IMR-90 (cell line): ENCODE data around the gene GPR17. TPM values are rescaled to one million over a fixed set of nuclear protein-coding genes. Genes with fewer than 3 reads are reported as not detected.

Experiments used
- ATAC-seq: fragments of 200-7000 bp; cut with Tn5 transposase; 2 replicates; pipeline ENCODE4 v1.9.1; 2020; ENCODE audit warnings: low read depth, mild to moderate bottlenecking, moderate library complexity
- BruUV-seq: library from RNA; stranded (reverse); fragments of 400-500 nt; replicated peaks from 2 replicates; lab custom pipeline; 2021; lab: Mats Ljungman, UMichigan
- CTCF ChIA-PET: fragments of 300-600 bp; formaldehyde crosslinking; extraction: SDS; loops from one replicate; lab custom pipeline; 2021; ENCODE audit warnings: antibody characterized with exemption; lab: Yijun Ruan, JAX
- POLR2A ChIA-PET: fragments of 300-600 bp; sonication (Branson Sonifier 250); formaldehyde crosslinking; loops from one replicate; lab custom pipeline; 2022; ENCODE audit warnings: antibody characterized with exemption; ENCODE audit not compliant: unreplicated experiment; lab: Charles Lee
- DNase-seq: peaks from one replicate; pipeline ENCODE4 v3.0.0; 2013
- H2AFZ ChIP-seq: replicated peaks from 2 replicates; pipeline ENCODE3; 2013; ENCODE audit warnings: low read length, mild to moderate bottlenecking; ENCODE audit not compliant: poor library complexity
- H2AK5ac ChIP-seq: 2 replicates; pipeline ENCODE4 v1.6.1; 2013; ENCODE audit warnings: low read depth, low read length, inconsistent platforms
- H2AK9ac ChIP-seq: replicated peaks from 2 replicates; pipeline ENCODE3; 2013; ENCODE audit warnings: mild to moderate bottlenecking, low read depth, low read length, moderate library complexity; ENCODE audit not compliant: poor library complexity
- H2BK120ac ChIP-seq: 2 replicates; pipeline ENCODE4 v1.6.1; 2013; ENCODE audit warnings: low read depth, low read length, inconsistent platforms
- H2BK15ac ChIP-seq: 3 replicates; pipeline ENCODE4 v1.6.1; 2013; ENCODE audit warnings: low read depth, low read length, inconsistent platforms
- H2BK20ac ChIP-seq: 2 replicates; pipeline ENCODE4 v1.6.1; 2013; ENCODE audit warnings: low read depth, mild to moderate bottlenecking, inconsistent platforms, low read length, moderate library complexity
- H2BK5ac ChIP-seq: 2 replicates; pipeline ENCODE4 v1.6.1; 2013; ENCODE audit warnings: mild to moderate bottlenecking, low read depth, low read length, inconsistent platforms; ENCODE audit not compliant: poor library complexity, severe bottlenecking
- H3K14ac ChIP-seq: replicated peaks from 2 replicates; pipeline ENCODE4 v1.6.1; 2013; ENCODE audit warnings: low read depth, low read length, inconsistent platforms
- H3K18ac ChIP-seq: 2 replicates; pipeline ENCODE4 v1.6.1; 2013; ENCODE audit warnings: low read depth, low read length, control low read depth
- H3K23ac ChIP-seq: 2 replicates; pipeline ENCODE4 v1.6.1; 2013; ENCODE audit warnings: low read depth, low read length, inconsistent platforms
- H3K27ac ChIP-seq: 2 replicates; pipeline ENCODE4 v1.5.1; 2013; ENCODE audit warnings: mild to moderate bottlenecking, control low read depth, low read length; ENCODE audit not compliant: insufficient read depth
- H3K27me3 ChIP-seq: 2 replicates; pipeline ENCODE4 v1.6.1; 2013; ENCODE audit warnings: low read length; ENCODE audit not compliant: control insufficient read depth, insufficient read depth
- H3K36me3 ChIP-seq: 2 replicates; pipeline ENCODE4 v1.6.1; 2013; ENCODE audit warnings: low read length, mixed read lengths; ENCODE audit not compliant: control insufficient read depth, insufficient read depth
- H3K4ac ChIP-seq: 2 replicates; pipeline ENCODE4 v1.6.1; 2013; ENCODE audit warnings: low read depth, low read length, inconsistent platforms
- H3K4me1 ChIP-seq: 2 replicates; pipeline ENCODE4 v1.6.1; 2013; ENCODE audit warnings: low read length, mixed read lengths; ENCODE audit not compliant: control insufficient read depth, insufficient read depth
- H3K4me2 ChIP-seq: 2 replicates; pipeline ENCODE4 v1.6.1; 2013; ENCODE audit warnings: low read depth, mild to moderate bottlenecking, control low read depth, low read length, moderate library complexity
- H3K4me3 ChIP-seq: 2 replicates; pipeline ENCODE4 v1.5.1; 2013; ENCODE audit warnings: low read depth, mild to moderate bottlenecking, control low read depth, low read length, moderate library complexity; ENCODE audit not compliant: insufficient read depth
- H3K56ac ChIP-seq: 2 replicates; pipeline ENCODE4 v1.6.1; 2013; ENCODE audit warnings: low read length, inconsistent platforms; ENCODE audit not compliant: insufficient read depth; ENCODE audit errors: extremely low read depth
- H3K79me1 ChIP-seq, 2 experiments: 2 replicates each; pipeline ENCODE4 v1.6.1; 2013; ENCODE audit warnings: low read length in 2 of 2, inconsistent platforms in 1 of 2, low read depth in 1 of 2
- H3K9ac ChIP-seq: 2 replicates; pipeline ENCODE4 v1.6.1; 2013; ENCODE audit warnings: low read depth, low read length, control low read depth
- H3K9me1 ChIP-seq: 2 replicates; pipeline ENCODE4 v1.6.1; 2013; ENCODE audit warnings: low read length, inconsistent platforms; ENCODE audit not compliant: insufficient read depth
- H3K9me3 ChIP-seq: 2 replicates; pipeline ENCODE4 v1.6.1; 2013; ENCODE audit warnings: low read length; ENCODE audit not compliant: control insufficient read depth, insufficient read depth
- H4K20me1 ChIP-seq: 2 replicates; pipeline ENCODE4 v1.6.1; 2013; ENCODE audit warnings: low read length, inconsistent platforms; ENCODE audit not compliant: insufficient read depth
- H4K5ac ChIP-seq: 2 replicates; pipeline ENCODE4 v1.6.1; 2013; ENCODE audit warnings: mild to moderate bottlenecking, low read depth, low read length, control low read depth
- H4K8ac ChIP-seq, 2 experiments: 2 replicates each; pipeline ENCODE4 v1.6.1; 2013; ENCODE audit warnings: low read depth in 2 of 2, low read length in 2 of 2, control low read depth in 1 of 2, inconsistent platforms in 1 of 2
- H4K91ac ChIP-seq: 2 replicates; pipeline ENCODE4 v1.6.1; 2013; ENCODE audit warnings: low read depth, low read length, inconsistent platforms; ENCODE audit not compliant: insufficient read depth
- BHLHE40 ChIP-seq: fragments of 150-350 bp; IDR thresholded peaks from 2 replicates; pipeline ENCODE4 v1.6.1; 2016; ENCODE audit warnings: mild to moderate bottlenecking, low read depth, low read length
- CEBPB ChIP-seq: IDR thresholded peaks from 2 replicates; pipeline ENCODE4 v1.6.1; 2012; ENCODE audit warnings: low read depth, low read length, improper control_type of control experiment
- CHD1 ChIP-seq: IDR thresholded peaks from 2 replicates; pipeline ENCODE4 v1.6.1; 2012; ENCODE audit warnings: low read depth, low read length, improper control_type of control experiment
- ELK1 ChIP-seq: fragments of 150-350 bp; IDR thresholded peaks from 2 replicates; pipeline ENCODE4 v1.6.1; 2016; ENCODE audit warnings: low read depth, mild to moderate bottlenecking, low read length, moderate library complexity, borderline replicate concordance
- MAZ ChIP-seq: IDR thresholded peaks from 2 replicates; pipeline ENCODE4 v1.6.1; 2012; ENCODE audit warnings: low read depth, mild to moderate bottlenecking, low read length, improper control_type of control experiment, moderate library complexity, borderline replicate concordance
- RFX5 ChIP-seq: IDR thresholded peaks from 2 replicates; pipeline ENCODE4 v1.8.0; 2012; ENCODE audit warnings: low read depth, mild to moderate bottlenecking, low read length, moderate library complexity
- SMC3 ChIP-seq: fragments of 150-350 bp; IDR thresholded peaks from 2 replicates; pipeline ENCODE4 v1.6.1; 2016; ENCODE audit warnings: low read depth, mild to moderate bottlenecking, antibody characterized with exemption, low read length, moderate library complexity
- USF2 ChIP-seq: fragments of 150-350 bp; IDR thresholded peaks from 2 replicates; pipeline ENCODE4 v1.6.1; 2017; ENCODE audit warnings: mild to moderate bottlenecking, antibody characterized with exemption, low read length, low read depth
- WGBS, 2 experiments: methylation state at CpG; one replicate each; pipeline versions ENCODE4 v1.1.5 to v1.1.7; 2013; ENCODE audit warnings: missing lambda C conversion rate in 2 of 2; ENCODE audit not compliant: insufficient read length in 1 of 2; ENCODE audit errors: extremely low coverage in 2 of 2; 5-methylcytosine and 5-hydroxymethylcytosine counted together
- dilution Hi-C: fragments of 300-500 bp; cut with HindIII; formaldehyde crosslinking; loops from one replicate; pipeline ENCODE4 v1.14.3; 2018; ENCODE audit warnings: low sequenced_read_pairs; ENCODE audit not compliant: unreplicated experiment
- in situ Hi-C: fragments of 300-500 bp; cut with MboI; formaldehyde crosslinking; loops from 3 replicates; pipeline ENCODE4 v1.14.3; 2019; ENCODE audit warnings: low sequenced_read_pairs, inconsistent platforms, mixed read lengths
- intact Hi-C: fragments of 100-400 bp; cut with micrococcal nuclease; formaldehyde crosslinking; loops from 2 replicates; pipeline ENCODE4 v1.10.0; 2022
- polyA plus RNA-seq, 3 experiments: library from polyadenylated mRNA; depleted of rRNA; stranded (reverse); fragments of >200 nt; gene quantifications; 2 replicates each; pipeline ENCODE4 v1.2.3, GENCODE V29; 2012; ENCODE audit warnings: low replicate concordance in 1 of 3
- total RNA-seq: library from RNA; depleted of rRNA; stranded (reverse); fragments of >200 nt; gene quantifications from 2 replicates; pipeline ENCODE4 v1.2.3, GENCODE V29; 2012

GPR17 gene
- total and polyA plus RNA-seq, 2 of the 4 experiments (the other 2 are of a cell fraction) = not detected

- no peak for ATAC-seq
- CTCF ChIA-PET = no interaction called here
Measured at GRCh38 chr2:127612111-127612822, 33.7 kb upstream of the GPR17 start.

More at GRCh38 chr2:127612111-127612822, 33.7 kb upstream of the GPR17 start:
- H3K9me1 ChIP-seq = no peaks in the 10 kb centered on the region; the same call in 1 of the 2 replicates
- dilution Hi-C loops = no loop called here
- H3K9me3 ChIP-seq = peaks cover 21% of the 10 kb centered on the region
- no peak overlapping the region for H2AK5ac ChIP-seq
- no peak overlapping the region for H4K5ac ChIP-seq
- H2BK20ac ChIP-seq = no peak overlapping the region
- H3K27ac ChIP-seq = no peak overlapping the region
- H2BK15ac ChIP-seq = no peak overlapping the region
- H3K4me2 ChIP-seq = no peak overlapping the region
- no peak overlapping the region for H3K23ac ChIP-seq
- H2AFZ ChIP-seq = no peak overlapping the region
- H3K18ac ChIP-seq = no peak overlapping the region
- no peak overlapping the region for H3K9ac ChIP-seq
- H4K8ac ChIP-seq = no peak overlapping the region
- no peak overlapping the region for H4K91ac ChIP-seq
- H3K56ac ChIP-seq = no peak overlapping the region
- H3K79me1 ChIP-seq = no peaks in the 10 kb centered on the region
- peaks cover 20% of the 10 kb centered on the region for H3K27me3 ChIP-seq
- no peaks in the 10 kb centered on the region for H4K20me1 ChIP-seq
- H3K4me3 ChIP-seq = no peak overlapping the region
- DNase-seq = no peak
- H2AK9ac ChIP-seq = no peak overlapping the region
- no peak overlapping the region for H2BK120ac ChIP-seq
- H3K4me1 ChIP-seq = no peaks in the 10 kb centered on the region
- H3K36me3 ChIP-seq = no peaks in the 10 kb centered on the region
- intact Hi-C loops = no loop called here
- POLR2A ChIA-PET = interaction anchor here (0.5 kb wide), 1 partner anchor 318 kb away, joined by 3 read pairs; the partner anchor contains the start of gene ERCC3
- WGBS, 2 experiments = 53% methylated on average over 3 of the region's 13 CpGs; no CpG with 5 or more reads in 1 of the 2 experiments
- BruUV-seq = no TSS peak
- in situ Hi-C loops = no loop called here
- no peak overlapping the region for H2BK5ac ChIP-seq
- H3K14ac ChIP-seq = no peak overlapping the region
- TF ChIP-seq BHLHE40 (no peak), CHD1 (no peak), USF2 (no peak), MAZ (no peak), SMC3 (no peak), CEBPB (no peak), ELK1 (no peak), RFX5 (no peak)
- H3K4ac ChIP-seq = no peak overlapping the region
